Measurements from ENCODE around the gene GALNT9. TPM values are rescaled to one million over a fixed set of nuclear protein-coding genes. Genes with fewer than 3 reads are reported as not detected.

The GALNT9 gene
- total and polyA plus RNA-seq, 2 experiments from 2014 or later, result 3.9 to 4.7 TPM

DNA sequence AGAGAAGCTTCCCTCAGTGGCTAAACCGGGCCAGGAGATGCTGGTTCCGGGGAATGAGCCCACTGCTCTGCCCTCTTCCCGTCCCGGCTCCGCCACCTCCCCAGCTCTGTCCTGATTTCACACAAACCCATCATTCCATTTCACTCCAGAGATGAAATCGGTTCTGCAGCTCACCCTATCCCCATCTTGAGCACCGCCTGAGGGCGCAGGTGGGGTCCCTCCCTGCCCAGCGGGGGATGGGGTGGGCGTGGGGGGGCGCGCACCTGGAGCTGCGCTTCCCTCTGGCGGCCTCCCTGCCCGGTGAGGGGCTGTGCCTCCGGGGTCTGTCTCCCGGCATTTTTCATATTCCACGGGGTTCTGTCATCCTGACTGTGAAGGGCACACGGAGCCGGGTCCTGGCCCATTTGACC is 140.5 kb downstream of the GALNT9 start:
- Histone ChIP-seq H3K4me2 (peak overlapping the region; percentile 94), H3K27ac (peak overlapping the region; percentile 33), H3K36me3 (replicated peaks; ENCODE audit: insufficient read depth, low read depth) (no peaks in the 10 kb centered on the region), H3K4me1 (ENCODE audit: insufficient read depth) (peaks cover 8% of the 10 kb centered on the region), H3K27me3 (peaks cover 31% of the 10 kb centered on the region), H3K9me3 (ENCODE audit: low read depth) (no peaks in the 10 kb centered on the region), H2AFZ (peak overlapping the region; percentile 70), H3K4me3 (no peak overlapping the region), H4K20me1 (ENCODE audit: insufficient read depth, poor library complexity, severe bottlenecking) (no peaks in the 10 kb centered on the region), H3K9me2 (replicated peaks; ENCODE audit: insufficient read depth) (no peaks in the 10 kb centered on the region), H3K79me2 (no peaks in the 10 kb centered on the region)
- DNase-seq (ENCODE audit: low spot score), result no peak
- no peak for TF ChIP-seq EZH2 (IDR thresholded peaks at IDR 0.05; ENCODE audit: borderline replicate concordance)
- TF ChIP-seq, protein P1, sequence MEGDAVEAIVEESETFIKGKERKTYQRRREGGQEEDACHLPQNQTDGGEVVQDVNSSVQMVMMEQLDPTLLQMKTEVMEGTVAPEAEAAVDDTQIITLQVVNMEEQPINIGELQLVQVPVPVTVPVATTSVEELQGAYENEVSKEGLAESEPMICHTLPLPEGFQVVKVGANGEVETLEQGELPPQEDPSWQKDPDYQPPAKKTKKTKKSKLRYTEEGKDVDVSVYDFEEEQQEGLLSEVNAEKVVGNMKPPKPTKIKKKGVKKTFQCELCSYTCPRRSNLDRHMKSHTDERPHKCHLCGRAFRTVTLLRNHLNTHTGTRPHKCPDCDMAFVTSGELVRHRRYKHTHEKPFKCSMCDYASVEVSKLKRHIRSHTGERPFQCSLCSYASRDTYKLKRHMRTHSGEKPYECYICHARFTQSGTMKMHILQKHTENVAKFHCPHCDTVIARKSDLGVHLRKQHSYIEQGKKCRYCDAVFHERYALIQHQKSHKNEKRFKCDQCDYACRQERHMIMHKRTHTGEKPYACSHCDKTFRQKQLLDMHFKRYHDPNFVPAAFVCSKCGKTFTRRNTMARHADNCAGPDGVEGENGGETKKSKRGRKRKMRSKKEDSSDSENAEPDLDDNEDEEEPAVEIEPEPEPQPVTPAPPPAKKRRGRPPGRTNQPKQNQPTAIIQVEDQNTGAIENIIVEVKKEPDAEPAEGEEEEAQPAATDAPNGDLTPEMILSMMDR (IDR thresholded peaks at IDR 0.05; ENCODE audit: poor library complexity), result no peak
- TF ChIP-seq EZH2phosphoT487 (IDR thresholded peaks at IDR 0.05; ENCODE audit: low read depth, severe bottlenecking, unreplicated experiment), result no peak
- WGBS (ENCODE audit: low lambda C conversion rate, missing lambda C conversion rate), result 38% methylated on average over 12 of the region's 20 CpGs

DNA sequence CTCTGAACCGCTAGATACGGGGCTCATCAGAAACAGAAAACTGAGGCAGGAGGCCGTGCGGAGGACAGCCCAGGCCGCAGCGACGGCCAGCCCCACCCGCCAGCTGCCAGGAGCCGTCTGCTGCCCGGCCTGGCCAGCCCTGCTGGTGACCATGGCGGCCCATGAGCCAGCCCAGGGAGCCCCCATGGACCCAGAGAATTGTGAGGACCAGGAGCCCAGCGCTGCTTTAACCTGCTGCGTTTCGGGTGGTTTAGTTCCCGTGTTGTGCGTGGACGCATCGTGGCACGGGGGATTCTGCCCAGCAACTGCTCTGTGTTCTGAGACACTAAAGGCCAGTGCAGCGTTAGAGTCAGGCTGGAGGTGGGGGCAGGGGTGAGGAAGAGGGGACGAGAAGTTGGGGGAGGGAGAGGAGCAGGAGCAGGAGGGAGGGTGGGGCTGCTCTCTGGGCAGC is 140.9 kb downstream of the GALNT9 start:
- Histone ChIP-seq H2AFZ (no peak overlapping the region), H4K20me1 (ENCODE audit: insufficient read depth, poor library complexity, severe bottlenecking) (no peaks in the 10 kb centered on the region), H3K9me3 (ENCODE audit: low read depth) (no peaks in the 10 kb centered on the region), H3K4me1 (ENCODE audit: insufficient read depth) (peaks cover 8% of the 10 kb centered on the region), H3K4me2 (peak overlapping the region; percentile 94), H3K4me3 (no peak overlapping the region), H3K36me3 (replicated peaks; ENCODE audit: insufficient read depth, low read depth) (no peaks in the 10 kb centered on the region), H3K27me3 (peaks cover 32% of the 10 kb centered on the region), H3K79me2 (no peaks in the 10 kb centered on the region), H3K27ac (no peak overlapping the region), H3K9me2 (replicated peaks; ENCODE audit: insufficient read depth) (no peaks in the 10 kb centered on the region)
- 85% methylated on average over 21 of the region's 21 CpGs for WGBS (ENCODE audit: low lambda C conversion rate, missing lambda C conversion rate)
- DNase-seq (ENCODE audit: low spot score), result no peak
- no peak for TF ChIP-seq EZH2phosphoT487 (IDR thresholded peaks at IDR 0.05; ENCODE audit: low read depth, severe bottlenecking, unreplicated experiment)
- TF ChIP-seq, protein P1 (IDR thresholded peaks at IDR 0.05; ENCODE audit: poor library complexity), result no peak
- TF ChIP-seq EZH2 (IDR thresholded peaks at IDR 0.05; ENCODE audit: borderline replicate concordance), result no peak

DNA sequence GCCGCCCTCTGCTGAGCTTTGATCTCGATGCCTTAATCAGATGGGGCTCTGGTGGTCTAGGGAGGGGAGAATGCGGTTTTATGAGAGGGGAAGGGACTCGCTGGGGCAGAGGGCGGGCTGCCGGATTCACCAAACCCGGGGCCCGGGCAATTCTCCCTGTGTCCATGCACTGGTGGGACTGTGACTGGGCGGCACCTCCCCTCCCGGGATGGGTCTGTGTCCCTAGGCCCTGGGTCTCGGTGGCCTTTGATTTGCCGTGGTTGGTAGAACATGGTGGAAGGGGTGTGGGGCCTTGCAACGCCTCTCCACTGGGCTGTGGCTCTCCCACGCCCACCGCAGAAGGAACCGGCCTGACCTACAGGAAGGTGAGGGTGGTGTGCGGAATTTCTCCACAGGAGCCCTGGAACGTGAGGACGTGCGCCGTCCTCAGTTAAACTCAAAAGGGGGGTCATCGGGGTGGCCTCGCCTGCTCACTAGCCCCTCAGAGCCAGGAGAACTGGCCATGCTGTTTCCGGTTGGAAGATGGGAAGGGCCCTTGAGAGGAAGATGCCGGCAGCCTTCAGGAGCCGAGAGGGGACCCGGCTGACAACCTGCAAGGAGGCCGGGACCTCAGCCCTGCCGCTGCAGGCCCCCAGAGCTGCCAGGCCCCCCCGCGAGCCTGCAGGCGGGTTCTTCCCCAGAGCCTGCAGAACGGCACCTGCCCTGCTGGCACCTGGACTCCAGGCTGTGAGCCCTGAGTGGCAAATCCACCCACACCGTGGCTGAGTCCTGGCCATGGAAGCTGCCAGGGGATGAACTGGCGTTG is 141.5 kb downstream of the GALNT9 start:
- Histone ChIP-seq H4K20me1 (ENCODE audit: insufficient read depth, poor library complexity, severe bottlenecking) (no peaks in the 10 kb centered on the region), H3K9me2 (replicated peaks; ENCODE audit: insufficient read depth) (no peaks in the 10 kb centered on the region), H3K36me3 (replicated peaks; ENCODE audit: insufficient read depth, low read depth) (no peaks in the 10 kb centered on the region), H3K4me2 (no peak overlapping the region), H3K4me1 (ENCODE audit: insufficient read depth) (peaks cover 8% of the 10 kb centered on the region), H2AFZ (no peak overlapping the region), H3K79me2 (no peaks in the 10 kb centered on the region), H3K27ac (no peak overlapping the region), H3K9me3 (ENCODE audit: low read depth) (no peaks in the 10 kb centered on the region), H3K27me3 (peaks cover 38% of the 10 kb centered on the region), H3K4me3 (no peak overlapping the region)
- no peak for DNase-seq (ENCODE audit: low spot score)
- WGBS (ENCODE audit: low lambda C conversion rate, missing lambda C conversion rate), result 93% methylated on average over 35 of the region's 35 CpGs
- TF ChIP-seq EZH2phosphoT487 (IDR thresholded peaks at IDR 0.05; ENCODE audit: low read depth, severe bottlenecking, unreplicated experiment) (no peak), EZH2 (IDR thresholded peaks at IDR 0.05; ENCODE audit: borderline replicate concordance) (no peak)
- TF ChIP-seq, protein P1 (IDR thresholded peaks at IDR 0.05; ENCODE audit: poor library complexity), result no peak

Data from hepatocyte (in vitro differentiated cells).